Esophagus squamous epithelium (tissue), 4 donors: Measurements from ENCODE around the gene SPDYE4.

Source experiments
- POLR2A ChIP-seq, 4 donors: fragments of 450-650 bp; IDR thresholded peaks; one replicate each; pipeline ENCODE4 v1.6.1; 2017; ENCODE audit warnings: antibody characterized with exemption in 4 of 4, mild to moderate bottlenecking in 4 of 4, moderate library complexity in 3 of 4
- TF ChIP-seq, protein P1 (sequence below), 6 experiments: fragments of 450-650 bp in 4 of 6; fragments of 200-600 bp in 2 of 6; sonication (generic) in 2 of 6; IDR thresholded peaks; one replicate each; pipeline ENCODE4 v1.5.1; 2016 to 2019; ENCODE audit warnings: antibody characterized with exemption in 6 of 6, mild to moderate bottlenecking in 4 of 6, moderate library complexity in 4 of 6

GRCh38 chr17:8718001-8718563 lies 40.3 kb downstream of the SPDYE4 start:
- TF ChIP-seq, protein P1, sequence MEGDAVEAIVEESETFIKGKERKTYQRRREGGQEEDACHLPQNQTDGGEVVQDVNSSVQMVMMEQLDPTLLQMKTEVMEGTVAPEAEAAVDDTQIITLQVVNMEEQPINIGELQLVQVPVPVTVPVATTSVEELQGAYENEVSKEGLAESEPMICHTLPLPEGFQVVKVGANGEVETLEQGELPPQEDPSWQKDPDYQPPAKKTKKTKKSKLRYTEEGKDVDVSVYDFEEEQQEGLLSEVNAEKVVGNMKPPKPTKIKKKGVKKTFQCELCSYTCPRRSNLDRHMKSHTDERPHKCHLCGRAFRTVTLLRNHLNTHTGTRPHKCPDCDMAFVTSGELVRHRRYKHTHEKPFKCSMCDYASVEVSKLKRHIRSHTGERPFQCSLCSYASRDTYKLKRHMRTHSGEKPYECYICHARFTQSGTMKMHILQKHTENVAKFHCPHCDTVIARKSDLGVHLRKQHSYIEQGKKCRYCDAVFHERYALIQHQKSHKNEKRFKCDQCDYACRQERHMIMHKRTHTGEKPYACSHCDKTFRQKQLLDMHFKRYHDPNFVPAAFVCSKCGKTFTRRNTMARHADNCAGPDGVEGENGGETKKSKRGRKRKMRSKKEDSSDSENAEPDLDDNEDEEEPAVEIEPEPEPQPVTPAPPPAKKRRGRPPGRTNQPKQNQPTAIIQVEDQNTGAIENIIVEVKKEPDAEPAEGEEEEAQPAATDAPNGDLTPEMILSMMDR (IDR thresholded peaks at IDR 0.05) = no peak
- TF ChIP-seq POLR2A (IDR thresholded peaks at IDR 0.05) = no peak
